NB4 (cell line): ENCODE results near the gene PRSS3.
"Not testable (repeated sequence)": the region's sequence is repeated elsewhere in the genome, so short reads cannot be mapped to it uniquely, and the experiment has no call there.

ENCODE experiments used
- DNase-seq: peaks from one replicate; pipeline ENCODE4 v3.0.0; 2010; ENCODE audit warnings: low read depth
- H3K4me3 ChIP-seq: one replicate; pipeline ENCODE4 v1.5.1; 2011; ENCODE audit warnings: mild to moderate bottlenecking, low read depth, low read length, moderate library complexity
- MYC ChIP-seq: IDR thresholded peaks from 2 replicates; pipeline ENCODE4 v1.6.1; 2011; ENCODE audit warnings: low read depth, low read length
- POLR2A ChIP-seq: IDR thresholded peaks from 2 replicates; pipeline ENCODE4 v1.6.1; 2011; ENCODE audit warnings: mild to moderate bottlenecking; ENCODE audit not compliant: insufficient read length; ENCODE audit errors: extremely low read depth
- TF ChIP-seq, protein P1 (sequence below): IDR thresholded peaks from 2 replicates; pipeline ENCODE4 v1.6.1; 2011; ENCODE audit warnings: low read depth, low read length
- TF ChIP-seq, protein P2 (sequence below): IDR thresholded peaks from one replicate; pipeline ENCODE4 v1.5.1; 2012; ENCODE audit warnings: low read depth, low read length

Gene PRSS3

DNA sequence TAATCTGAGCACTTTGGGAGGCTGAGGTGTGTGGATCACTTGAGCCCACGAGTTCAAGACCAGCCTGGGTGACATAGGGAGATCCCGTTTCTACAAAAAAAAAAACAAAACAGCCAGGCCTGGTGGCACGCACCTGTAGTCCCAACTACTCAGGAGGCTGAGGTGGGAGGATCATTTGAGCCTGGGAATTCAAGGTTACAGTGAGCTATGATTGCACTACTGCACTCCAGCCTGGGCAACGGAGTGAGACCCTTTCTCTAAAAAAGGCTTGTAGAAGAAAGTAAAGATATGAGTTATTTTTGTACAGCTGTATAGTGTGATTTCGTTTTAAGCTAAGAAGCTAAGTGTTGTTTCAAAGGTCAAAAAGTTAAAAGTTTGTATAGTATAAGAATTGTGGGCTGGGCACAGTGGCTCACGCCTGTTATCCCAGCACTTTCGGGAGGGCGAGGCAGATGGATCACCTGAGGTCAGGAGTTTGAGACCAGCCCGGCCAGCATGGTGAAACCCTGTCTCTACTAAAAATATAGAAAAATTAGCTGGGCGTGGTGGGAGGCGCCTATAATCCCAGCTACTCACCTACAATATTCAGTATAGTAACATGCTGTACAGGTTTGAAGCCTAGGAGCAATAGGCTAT is 40.4 kb downstream of the PRSS3 start:
- no peak overlapping the region for H3K4me3 ChIP-seq
- TF ChIP-seq, protein P1, sequence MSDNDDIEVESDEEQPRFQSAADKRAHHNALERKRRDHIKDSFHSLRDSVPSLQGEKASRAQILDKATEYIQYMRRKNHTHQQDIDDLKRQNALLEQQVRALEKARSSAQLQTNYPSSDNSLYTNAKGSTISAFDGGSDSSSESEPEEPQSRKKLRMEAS, result no peak
- TF ChIP-seq, protein P2, sequence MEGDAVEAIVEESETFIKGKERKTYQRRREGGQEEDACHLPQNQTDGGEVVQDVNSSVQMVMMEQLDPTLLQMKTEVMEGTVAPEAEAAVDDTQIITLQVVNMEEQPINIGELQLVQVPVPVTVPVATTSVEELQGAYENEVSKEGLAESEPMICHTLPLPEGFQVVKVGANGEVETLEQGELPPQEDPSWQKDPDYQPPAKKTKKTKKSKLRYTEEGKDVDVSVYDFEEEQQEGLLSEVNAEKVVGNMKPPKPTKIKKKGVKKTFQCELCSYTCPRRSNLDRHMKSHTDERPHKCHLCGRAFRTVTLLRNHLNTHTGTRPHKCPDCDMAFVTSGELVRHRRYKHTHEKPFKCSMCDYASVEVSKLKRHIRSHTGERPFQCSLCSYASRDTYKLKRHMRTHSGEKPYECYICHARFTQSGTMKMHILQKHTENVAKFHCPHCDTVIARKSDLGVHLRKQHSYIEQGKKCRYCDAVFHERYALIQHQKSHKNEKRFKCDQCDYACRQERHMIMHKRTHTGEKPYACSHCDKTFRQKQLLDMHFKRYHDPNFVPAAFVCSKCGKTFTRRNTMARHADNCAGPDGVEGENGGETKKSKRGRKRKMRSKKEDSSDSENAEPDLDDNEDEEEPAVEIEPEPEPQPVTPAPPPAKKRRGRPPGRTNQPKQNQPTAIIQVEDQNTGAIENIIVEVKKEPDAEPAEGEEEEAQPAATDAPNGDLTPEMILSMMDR, result no peak
- TF ChIP-seq POLR2A (no peak), MYC (no peak)
- no peak for DNase-seq

DNA sequence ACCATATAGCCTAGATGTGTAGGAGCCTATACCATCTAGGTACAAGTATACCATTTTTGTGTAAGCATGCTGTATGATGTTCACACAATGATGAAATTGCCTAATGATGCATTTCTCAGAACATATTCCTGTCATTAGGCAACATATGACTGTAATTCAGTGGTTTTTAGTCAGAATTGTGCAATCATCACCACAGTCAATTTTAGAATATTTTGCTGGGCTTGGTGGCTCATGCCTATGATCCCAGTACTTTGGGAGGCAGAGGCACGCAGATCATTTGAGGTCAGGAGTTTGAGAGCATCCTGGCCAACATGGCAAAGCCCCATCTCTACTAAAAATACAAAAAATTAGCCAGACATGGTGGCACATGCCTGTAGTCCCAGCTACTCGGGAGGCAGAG is 40.9 kb downstream of the PRSS3 start:
- peak; percentile 95 for DNase-seq
- TF ChIP-seq, protein P1, result peak; percentile 54; the same call in 1 of the 2 replicates
- TF ChIP-seq MYC, result peak; percentile 71; the same call in 1 of the 2 replicates
- not testable (repeated sequence) for H3K4me3 ChIP-seq

- DNase-seq, result no peak
- H3K4me3 ChIP-seq, result no peak overlapping the region
- TF ChIP-seq MYC (no peak), POLR2A (no peak)
- TF ChIP-seq, protein P2, result no peak
- TF ChIP-seq, protein P1, result no peak
Observed at GRCh38 chr9:33837138-33837537, 41.8 kb downstream of the PRSS3 start.

- no peak for DNase-seq
- no peak overlapping the region for H3K4me3 ChIP-seq
- TF ChIP-seq POLR2A (no peak), MYC (no peak)
- TF ChIP-seq, protein P2, result no peak
- TF ChIP-seq, protein P1, result no peak
Observed at GRCh38 chr9:33840381-33840780, 45.0 kb downstream of the PRSS3 start.

DNA sequence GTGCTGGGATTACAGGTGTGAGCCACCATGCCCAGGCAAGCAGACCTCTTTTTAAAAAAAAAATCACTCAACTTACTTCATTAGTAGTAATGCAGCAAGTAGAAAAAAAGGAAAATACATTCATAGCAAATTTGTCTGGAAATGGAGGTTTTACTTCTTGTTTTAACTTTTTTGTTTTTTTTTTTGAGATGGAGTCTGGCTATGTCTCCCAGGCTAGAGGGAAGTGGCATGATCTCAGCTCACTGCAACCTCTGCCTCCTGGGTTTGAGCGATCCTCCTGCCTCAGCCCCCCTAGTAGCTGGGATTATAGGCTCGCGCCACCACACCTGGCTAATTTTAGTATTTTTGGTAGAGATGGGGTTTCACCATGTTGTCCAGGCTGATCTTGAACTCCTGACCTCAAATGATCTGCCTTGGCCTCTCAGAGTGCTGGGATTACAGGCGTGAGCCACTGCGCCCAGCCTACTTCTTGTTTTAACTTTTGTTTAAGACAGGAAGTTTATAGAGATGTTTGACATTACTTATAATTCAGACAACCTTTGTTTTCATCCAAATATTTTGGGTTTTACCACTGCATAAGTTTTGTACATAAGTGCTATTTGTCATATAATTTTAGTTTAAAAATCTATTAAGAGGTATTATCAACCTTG is 48.1 kb downstream of the PRSS3 start:
- DNase-seq, result peak; percentile 28
- TF ChIP-seq, protein P1, result no peak
- TF ChIP-seq, protein P2, result no peak
- TF ChIP-seq POLR2A (no peak), MYC (no peak)
- no peak overlapping the region for H3K4me3 ChIP-seq

DNA sequence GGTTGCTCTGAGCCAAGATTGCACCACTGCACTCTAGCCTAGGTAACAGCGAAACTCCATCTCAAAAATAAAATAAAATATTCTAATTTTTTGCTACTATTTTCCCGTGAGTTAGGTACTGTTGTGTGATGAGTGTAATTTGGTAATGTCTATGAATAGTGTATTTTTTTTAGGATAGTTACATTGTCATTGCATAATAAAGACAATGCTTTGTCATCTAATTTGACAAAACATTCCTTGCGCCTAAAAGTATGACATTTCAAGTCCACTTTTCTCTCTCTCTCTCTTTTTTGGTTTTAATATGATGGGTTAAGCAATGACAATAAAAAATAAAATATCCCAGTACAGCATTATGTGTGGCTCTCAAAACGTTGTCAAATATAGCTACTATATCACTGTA is 50.9 kb downstream of the PRSS3 start:
- H3K4me3 ChIP-seq, result no peak overlapping the region
- DNase-seq, result no peak
- TF ChIP-seq MYC (no peak), POLR2A (no peak)
- TF ChIP-seq, protein P1, result no peak
- TF ChIP-seq, protein P2, result no peak

- DNase-seq, H3K4me3 ChIP-seq: not testable (repeated sequence)
Observed at GRCh38 chr9:33847894-33848205, 52.5 kb downstream of the PRSS3 start.
